Suprapubic skin (tissue), 3 donors: ENCODE data around the gene CEACAM8.

Experiments
- POLR2AphosphoS5 ChIP-seq, 3 donors: sonication (generic); formaldehyde crosslinking; IDR thresholded peaks; one replicate each; pipeline ENCODE4 v1.6.1; 2017; ENCODE audit warnings: antibody characterized with exemption in 3 of 3
- TF ChIP-seq, protein P1 (sequence below), 2 donors: fragments of 200-600 bp in 1 of 2; fragments of 450-650 bp in 1 of 2; sonication (generic) in 1 of 2; IDR thresholded peaks; one replicate each; pipeline ENCODE4 v1.5.1; 2016 to 2019; ENCODE audit warnings: antibody characterized with exemption in 2 of 2, mild to moderate bottlenecking in 1 of 2, moderate library complexity in 1 of 2

DNA sequence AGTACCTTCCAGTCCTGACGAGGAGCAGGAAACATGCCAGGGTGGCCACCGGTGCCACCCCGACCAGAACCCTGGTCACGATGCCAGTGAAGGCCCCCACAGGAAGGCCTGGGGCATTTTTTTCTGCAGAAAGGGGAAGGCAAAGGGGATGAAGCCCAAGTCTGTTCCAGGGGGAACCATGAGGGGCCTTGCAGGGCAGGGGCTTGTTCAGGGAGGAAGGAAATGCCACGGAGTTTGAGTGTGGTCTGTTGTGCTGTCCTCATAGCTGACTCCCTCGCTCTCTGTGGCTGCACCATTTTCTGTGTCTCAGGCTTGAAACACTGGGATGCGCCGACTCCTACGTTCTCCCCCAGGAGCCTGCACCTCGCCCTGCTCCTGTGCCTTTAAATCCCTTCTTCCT, 38.9 kb downstream of the CEACAM8 start:
- TF ChIP-seq, protein P1, sequence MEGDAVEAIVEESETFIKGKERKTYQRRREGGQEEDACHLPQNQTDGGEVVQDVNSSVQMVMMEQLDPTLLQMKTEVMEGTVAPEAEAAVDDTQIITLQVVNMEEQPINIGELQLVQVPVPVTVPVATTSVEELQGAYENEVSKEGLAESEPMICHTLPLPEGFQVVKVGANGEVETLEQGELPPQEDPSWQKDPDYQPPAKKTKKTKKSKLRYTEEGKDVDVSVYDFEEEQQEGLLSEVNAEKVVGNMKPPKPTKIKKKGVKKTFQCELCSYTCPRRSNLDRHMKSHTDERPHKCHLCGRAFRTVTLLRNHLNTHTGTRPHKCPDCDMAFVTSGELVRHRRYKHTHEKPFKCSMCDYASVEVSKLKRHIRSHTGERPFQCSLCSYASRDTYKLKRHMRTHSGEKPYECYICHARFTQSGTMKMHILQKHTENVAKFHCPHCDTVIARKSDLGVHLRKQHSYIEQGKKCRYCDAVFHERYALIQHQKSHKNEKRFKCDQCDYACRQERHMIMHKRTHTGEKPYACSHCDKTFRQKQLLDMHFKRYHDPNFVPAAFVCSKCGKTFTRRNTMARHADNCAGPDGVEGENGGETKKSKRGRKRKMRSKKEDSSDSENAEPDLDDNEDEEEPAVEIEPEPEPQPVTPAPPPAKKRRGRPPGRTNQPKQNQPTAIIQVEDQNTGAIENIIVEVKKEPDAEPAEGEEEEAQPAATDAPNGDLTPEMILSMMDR (IDR thresholded peaks at IDR 0.05): no peak
- no peak for TF ChIP-seq POLR2AphosphoS5 (IDR thresholded peaks at IDR 0.05)
